SK-N-SH (cell line): ENCODE results near the gene S1PR1. TPM values are rescaled to one million over a fixed set of nuclear protein-coding genes. Genes with fewer than 3 reads are reported as not detected.

ENCODE experiments used
- CTCF ChIA-PET: fragments of 300-600, 350-600 bp; formaldehyde crosslinking; extraction: SDS; loops from one replicate; lab custom pipeline; 2021; lab: Yijun Ruan, JAX
- POLR2A ChIA-PET: fragments of 350-600 bp; sonication (Branson Sonifier 250); formaldehyde crosslinking; extraction: SDS; loops from one replicate; lab custom pipeline; 2020; ENCODE audit warnings: antibody characterized with exemption, inconsistent platforms; lab: Yijun Ruan, JAX
- DNase-seq: peaks from one replicate; pipeline ENCODE4 v3.0.0; 2012
- H2AFZ ChIP-seq: fragments of 200-600 bp; sonication (generic); 2 replicates; pipeline ENCODE4 v1.8.1; 2016; ENCODE audit warnings: antibody characterized with exemption, mild to moderate bottlenecking, low read depth
- H3F3A ChIP-seq: fragments of 200-600 bp; sonication (generic); replicated peaks from 2 replicates; pipeline ENCODE3; 2016; ENCODE audit warnings: antibody characterized with exemption, mild to moderate bottlenecking; ENCODE audit not compliant: insufficient read depth
- H3K27ac ChIP-seq, 2 experiments: fragments of 200-500 bp in 1 of 2; fragments of 200-600 bp in 1 of 2; sonication (Bioruptor generic) in 1 of 2; sonication (generic), shearing (Covaris generic) in 1 of 2; 2 replicates each; pipeline versions ENCODE4 v1.5.1 to v1.6.1; 2014 to 2016; ENCODE audit warnings: low read depth in 2 of 2, inconsistent platforms in 1 of 2, low read length in 1 of 2, mild to moderate bottlenecking in 1 of 2, mixed read lengths in 1 of 2
- H3K27me3 ChIP-seq: fragments of 200-600 bp; sonication (generic), shearing (Covaris generic); 2 replicates; pipeline ENCODE4 v1.6.1; 2016; ENCODE audit warnings: mixed run types; ENCODE audit not compliant: insufficient read depth
- H3K36me3 ChIP-seq, 2 experiments: fragments of 200-500 bp in 1 of 2; fragments of 200-600 bp in 1 of 2; sonication (Bioruptor generic) in 1 of 2; sonication (generic) in 1 of 2; replicated peaks in 1 of 2; 2 replicates each; pipeline versions ENCODE3 to v1.5.1; 2014 to 2016; ENCODE audit warnings: low read length in 1 of 2, mild to moderate bottlenecking in 1 of 2; ENCODE audit not compliant: insufficient read depth in 2 of 2, control insufficient read depth in 1 of 2
- H3K4me1 ChIP-seq, 2 experiments: fragments of 200-500 bp in 1 of 2; fragments of 200-600 bp in 1 of 2; sonication (Bioruptor generic) in 1 of 2; sonication (generic), shearing (Covaris generic) in 1 of 2; 2 replicates each; pipeline versions ENCODE4 v1.5.1 to v1.6.1; 2014 to 2016; ENCODE audit warnings: low read depth in 1 of 2, low read length in 1 of 2, mixed run types in 1 of 2; ENCODE audit not compliant: insufficient read depth in 2 of 2, control insufficient read depth in 1 of 2
- H3K4me2 ChIP-seq: fragments of 200-600 bp; sonication (generic), shearing (Covaris generic); 2 replicates; pipeline ENCODE4 v1.6.1; 2017; ENCODE audit warnings: mixed run types
- H3K4me3 ChIP-seq, 2 experiments: fragments of 200-500 bp in 1 of 2; fragments of 200-600 bp in 1 of 2; sonication (Bioruptor generic) in 1 of 2; sonication (generic), shearing (Covaris generic) in 1 of 2; 2 replicates each; pipeline versions ENCODE4 v1.5.1 to v1.8.1; 2014 to 2016; ENCODE audit warnings: low read depth in 2 of 2, inconsistent platforms in 1 of 2, low read length in 1 of 2, mild to moderate bottlenecking in 1 of 2, mixed read lengths in 1 of 2, moderate library complexity in 1 of 2
- H3K79me2 ChIP-seq: fragments of 200-600 bp; sonication (generic); 2 replicates; pipeline ENCODE4 v1.8.1; 2017; ENCODE audit warnings: mild to moderate bottlenecking; ENCODE audit not compliant: insufficient read depth
- H3K9ac ChIP-seq: fragments of 200-600 bp; sonication (generic); 2 replicates; pipeline ENCODE4 v1.6.1; 2017; ENCODE audit warnings: mixed run types
- H3K9me2 ChIP-seq: fragments of 200-600 bp; sonication (generic); 2 replicates; pipeline ENCODE4 v1.6.1; 2017; ENCODE audit warnings: mixed run types
- H3K9me3 ChIP-seq: fragments of 200-600 bp; sonication (generic); 2 replicates; pipeline ENCODE4 v1.6.1; 2017; ENCODE audit warnings: mixed run types, mild to moderate bottlenecking, moderate library complexity
- H4K20me1 ChIP-seq: fragments of 200-600 bp; sonication (generic); 2 replicates; pipeline ENCODE4 v1.6.1; 2017; ENCODE audit warnings: mild to moderate bottlenecking, mixed run types; ENCODE audit not compliant: insufficient read depth
- CTCF ChIP-seq: fragments of 200-600 bp; sonication (generic); IDR thresholded peaks from 2 replicates; pipeline ENCODE4 v1.6.1; 2017; ENCODE audit warnings: antibody characterized with exemption, mild to moderate bottlenecking, moderate library complexity
- ELF1 ChIP-seq: IDR thresholded peaks from 2 replicates; pipeline ENCODE4 v1.4.0; 2012
- GABPA ChIP-seq: IDR thresholded peaks from 2 replicates; pipeline ENCODE4 v1.4.0; 2012; ENCODE audit warnings: low read depth, mild to moderate bottlenecking
- IRF3 ChIP-seq: fragments of 150-350 bp; IDR thresholded peaks from 2 replicates; pipeline ENCODE4 v1.6.1; 2016; ENCODE audit warnings: mild to moderate bottlenecking, low read depth, low read length
- MAX ChIP-seq: IDR thresholded peaks from 2 replicates; pipeline ENCODE4 v1.4.0; 2012; ENCODE audit warnings: low read depth
- NFIC ChIP-seq: IDR thresholded peaks from 2 replicates; pipeline ENCODE4 v1.4.0; 2012; ENCODE audit warnings: borderline replicate concordance
- PBX3 ChIP-seq: IDR thresholded peaks from 2 replicates; pipeline ENCODE4; 2012
- POLR2AphosphoS5 ChIP-seq: IDR thresholded peaks from 2 replicates; pipeline ENCODE4 v1.6.1; 2012; ENCODE audit warnings: low read depth, low read length
- RAD21 ChIP-seq: IDR thresholded peaks from 2 replicates; pipeline ENCODE4 v1.6.1; 2012; ENCODE audit warnings: mild to moderate bottlenecking, low read length
- REST ChIP-seq: IDR thresholded peaks from 2 replicates; pipeline ENCODE4 v1.6.1; 2012; ENCODE audit warnings: mild to moderate bottlenecking, low read depth, low read length, moderate library complexity
- SIN3A ChIP-seq: IDR thresholded peaks from 2 replicates; pipeline ENCODE4 v1.6.1; 2012; ENCODE audit warnings: low read depth, mild to moderate bottlenecking, low read length, moderate library complexity, borderline replicate concordance
- TAF1 ChIP-seq: IDR thresholded peaks from 2 replicates; pipeline ENCODE4 v1.6.1; 2012; ENCODE audit warnings: low read depth, mild to moderate bottlenecking, low read length, moderate library complexity, borderline replicate concordance
- TEAD4 ChIP-seq: IDR thresholded peaks from 2 replicates; pipeline ENCODE4 v1.4.0; 2012; ENCODE audit warnings: mild to moderate bottlenecking, borderline replicate concordance; ENCODE audit not compliant: insufficient read depth
- USF2 ChIP-seq: fragments of 150-350 bp; IDR thresholded peaks from 2 replicates; pipeline ENCODE4 v1.6.1; 2017; ENCODE audit warnings: antibody characterized with exemption, low read length, low read depth, borderline replicate concordance
- YY1 ChIP-seq: IDR thresholded peaks from 2 replicates; pipeline ENCODE4 v1.4.0; 2012; ENCODE audit warnings: low read depth, mild to moderate bottlenecking
- ZBTB33 ChIP-seq: IDR thresholded peaks from 2 replicates; pipeline ENCODE4 v1.4.0; 2012; ENCODE audit warnings: low read depth, borderline replicate concordance
- WGBS: methylation state at CpG from one replicate; pipeline ENCODE4 v1.1.6; 2017; ENCODE audit warnings: low lambda C conversion rate; 5-methylcytosine and 5-hydroxymethylcytosine counted together
- polyA plus RNA-seq, 3 experiments: library from polyadenylated mRNA; depleted of rRNA; stranded (reverse); fragments of >200 nt; gene quantifications; 2 replicates each; pipeline ENCODE4 v1.2.3, GENCODE V29; 2012

The S1PR1 gene
- polyA plus RNA-seq, 1 of the 3 experiments (the other 2 are of a cell fraction): 5.9 TPM

- H3K27me3 ChIP-seq: no peaks in the 10 kb centered on the region
- TF ChIP-seq RAD21: no peak
- no peak for TF ChIP-seq PBX3
- no peak for TF ChIP-seq SIN3A
- no peak for TF ChIP-seq IRF3
- no peak for TF ChIP-seq ZBTB33
- no peak for TF ChIP-seq TEAD4
- TF ChIP-seq MAX: no peak
- TF ChIP-seq CTCF: no peak
- no peak for TF ChIP-seq NFIC
- no peak for TF ChIP-seq GABPA
- no peak for TF ChIP-seq POLR2AphosphoS5
- TF ChIP-seq ELF1: no peak
- no peak for TF ChIP-seq USF2
- no peak for TF ChIP-seq YY1
- TF ChIP-seq TAF1: no peak
- no peak for TF ChIP-seq REST
- no peaks in the 10 kb centered on the region for H3K79me2 ChIP-seq
- no peak overlapping the region for H3K9ac ChIP-seq
- ChIA-PET CTCF (interaction anchor here (1.9 to 2.5 kb wide), 2 partner anchors 19 to 30 kb away, joined by 7 to 8 read pairs; no protein-coding TSS in a partner anchor), POLR2A (no interaction called here)
- no peak overlapping the region for H3K27ac ChIP-seq
- peaks cover 0 to 5% of the 10 kb centered on the region in 2 experiments; a peak in 2 of 4 replicates for H3K4me1 ChIP-seq
- no peaks in the 10 kb centered on the region for H3K9me3 ChIP-seq
- no peaks in the 10 kb centered on the region for H3K36me3 ChIP-seq
- H4K20me1 ChIP-seq: no peaks in the 10 kb centered on the region
- no peak for DNase-seq
- WGBS: 93% methylated on average over 2 of the region's 2 CpGs
- no peak overlapping the region for H3K4me2 ChIP-seq
- no peaks in the 10 kb centered on the region for H3F3A ChIP-seq
- no peaks in the 10 kb centered on the region for H3K9me2 ChIP-seq
- no peak overlapping the region for H3K4me3 ChIP-seq
- no peak overlapping the region for H2AFZ ChIP-seq
These were observed 32.1 kb downstream of the S1PR1 start for GRCh38 chr1:101268893-101269292.
